Measurements from ENCODE around the gene TTC9. TPM values are rescaled to one million over a fixed set of nuclear protein-coding genes. Genes with fewer than 3 reads are reported as not detected.

TTC9 gene
- total RNA-seq, 3 donors from 2014 or later: 0.48 to 7.5 (median 3.9) TPM

- DNase-seq (ENCODE audit: low spot score in 2 of 2): no peak
- intact Hi-C loops (cut with DNase I; ENCODE audit: low total_unique reads): no loop called here
- no peaks in the 10 kb centered on the region for H3K9me3 ChIP-seq
- TF ChIP-seq POLR2A (IDR thresholded peaks at IDR 0.05) (no peak), POLR2AphosphoS5 (IDR thresholded peaks at IDR 0.05) (no peak), CTCF (IDR thresholded peaks at IDR 0.05) (no peak)
- no peaks in the 10 kb centered on the region for H3K36me3 ChIP-seq
- H3K27me3 ChIP-seq: no peaks in the 10 kb centered on the region
- H3K27ac ChIP-seq: peak overlapping the region; percentile 86 to 94
- H3K4me1 ChIP-seq: peaks cover 3 to 25% of the 10 kb centered on the region in 2 donors
- no peak overlapping the region for H3K4me3 ChIP-seq
Observed at GRCh38 chr14:70663707-70664179, 22.0 kb downstream of the TTC9 start.

GRCh38 chr14:70664698-70665447 lies 23.2 kb downstream of the TTC9 start:
- H3K4me3 ChIP-seq: no peak overlapping the region
- peak overlapping the region; percentile 86 to 94 for H3K27ac ChIP-seq

GRCh38 chr14:70665448-70666360 lies 24.0 kb downstream of the TTC9 start:
- Histone ChIP-seq H3K27me3 (no peaks in the 10 kb centered on the region), H3K4me3 (peak overlapping the region in 1 of 3 donors; percentile 25), H3K27ac (peak overlapping the region; percentile 86 to 94), H3K9me3 (no peaks in the 10 kb centered on the region), H3K36me3 (no peaks in the 10 kb centered on the region), H3K4me1 (peaks cover 3 to 25% of the 10 kb centered on the region in 2 donors)
- intact Hi-C loops (cut with DNase I; ENCODE audit: low total_unique reads): no loop called here
- peak in 1 of 3 donors; percentile 48 for TF ChIP-seq POLR2AphosphoS5 (IDR thresholded peaks at IDR 0.05)
- no peak for TF ChIP-seq POLR2A (IDR thresholded peaks at IDR 0.05)
- TF ChIP-seq CTCF (IDR thresholded peaks at IDR 0.05): no peak
- peak; percentile 89 to 90 for DNase-seq (ENCODE audit: low spot score in 2 of 2)

More at GRCh38 chr14:70664698-70665447, 23.2 kb downstream of the TTC9 start:
- peaks cover 3 to 25% of the 10 kb centered on the region in 2 donors for H3K4me1 ChIP-seq
- no peaks in the 10 kb centered on the region for H3K36me3 ChIP-seq
- intact Hi-C loops (cut with DNase I; ENCODE audit: low total_unique reads): no loop called here
- no peak for TF ChIP-seq POLR2AphosphoS5 (IDR thresholded peaks at IDR 0.05)
- TF ChIP-seq CTCF (IDR thresholded peaks at IDR 0.05): no peak
- no peak for TF ChIP-seq POLR2A (IDR thresholded peaks at IDR 0.05)
- H3K27me3 ChIP-seq: no peaks in the 10 kb centered on the region
- no peaks in the 10 kb centered on the region for H3K9me3 ChIP-seq
- peak in 1 of 2 donors; percentile 46 for DNase-seq (ENCODE audit: low spot score in 2 of 2)

- no peaks in the 10 kb centered on the region for H3K36me3 ChIP-seq
- H3K4me1 ChIP-seq: peaks cover 3 to 25% of the 10 kb centered on the region in 2 donors
- H3K27ac ChIP-seq: peak overlapping the region; percentile 86 to 94
- DNase-seq (ENCODE audit: low spot score in 2 of 2): no peak
- H3K9me3 ChIP-seq: no peaks in the 10 kb centered on the region
- TF ChIP-seq POLR2A (IDR thresholded peaks at IDR 0.05): no peak
- no peak for TF ChIP-seq CTCF (IDR thresholded peaks at IDR 0.05)
- no peak for TF ChIP-seq POLR2AphosphoS5 (IDR thresholded peaks at IDR 0.05)
- H3K27me3 ChIP-seq: no peaks in the 10 kb centered on the region
- H3K4me3 ChIP-seq: peak overlapping the region in 1 of 3 donors; percentile 25
- intact Hi-C loops (cut with DNase I; ENCODE audit: low total_unique reads): no loop called here
Observed at GRCh38 chr14:70666361-70666686, 24.6 kb downstream of the TTC9 start.

All from breast epithelium (tissue), 4 donors.